ENCODE data around the gene PANK1. TPM values are rescaled to one million over a fixed set of nuclear protein-coding genes. Genes with fewer than 3 reads are reported as not detected.

PANK1 gene
- total and polyA plus RNA-seq, 9 of the 15 experiments (the other 6 are each of a cell fraction or from before 2014, with no cell fraction given), result 1.7 to 10.7 (median 6.5) TPM

- TF ChIP-seq ZBTB34 (CRISPR knock-in tag; IDR thresholded peaks at IDR 0.05) (no peak), GABPB1 (CRISPR knock-in tag; IDR thresholded peaks at IDR 0.05) (no peak), ZNF696 (CRISPR knock-in tag; conservative IDR thresholded peaks at IDR 0.05) (no peak), MYNN (IDR thresholded peaks at IDR 0.05) (no peak), MYNN (CRISPR knock-in tag; IDR thresholded peaks at IDR 0.05) (no peak)
These were observed 79.9 kb downstream of the PANK1 start (continued) for GRCh38 chr10:89565180-89565579.

GRCh38 chr10:89563861-89564478 lies 81.1 kb downstream of the PANK1 start:
- H3K4me2 ChIP-seq (ENCODE audit: insufficient read depth, low read length), result no peak overlapping the region
- FAIRE-seq, result peak; percentile 19
- WGBS (ENCODE audit: insufficient coverage, low coverage, missing lambda C conversion rate), result 0% methylated on average over 2 of the region's 2 CpGs
- no peak overlapping the region for H3K9ac ChIP-seq (ENCODE audit: insufficient read depth in 1 of 2, low read depth in 2 of 2, low read length in 2 of 2)
- H3K27ac ChIP-seq (ENCODE audit: extremely low read depth, low read depth, low read length), result no peak overlapping the region
- H3K4me1 ChIP-seq (replicated peaks in 1 of 2; ENCODE audit: control insufficient read depth in 2 of 2, insufficient read depth in 2 of 2, low read length in 2 of 2), result no peaks in the 10 kb centered on the region
- no peaks in the 10 kb centered on the region for H3K9me3 ChIP-seq (replicated peaks; ENCODE audit: control insufficient read depth, insufficient read depth, low read depth, low read length)
- H3K4me3 ChIP-seq, result no peak overlapping the region
- peak; percentile 20 to 34 (median 22) for DNase-seq (ENCODE audit: extremely low read depth in 1 of 4, low spot score in 3 of 4)
- H3K79me2 ChIP-seq (ENCODE audit: control insufficient read depth, insufficient read depth, low read length), result no peaks in the 10 kb centered on the region
- peaks cover 0 to 4% of the 10 kb centered on the region in 2 experiments; a peak in 1 of 5 replicates for H3K27me3 ChIP-seq (ENCODE audit: control insufficient read depth in 2 of 2, insufficient read depth in 2 of 2, low read length in 2 of 2)
- peak; percentile 78 for ATAC-seq
- in situ Hi-C loops (cut with MboI) (no loop called here), intact Hi-C loops (cut with micrococcal nuclease) (loop anchor here (2.0 to 10.0 kb wide), 3 partner anchors 137 to 347 kb away; no protein-coding TSS in a partner anchor)
- BruUV-seq (replicated peaks), result no TSS peak
- H3K9me1 ChIP-seq (ENCODE audit: control insufficient read depth, insufficient read depth, low read length), result no peaks in the 10 kb centered on the region
- no peaks in the 10 kb centered on the region for H4K20me1 ChIP-seq (replicated peaks; ENCODE audit: control insufficient read depth, insufficient read depth, low read length)
- H2AFZ ChIP-seq (ENCODE audit: low read depth, low read length), result no peak overlapping the region
- CTCF ChIA-PET (ENCODE audit: low intra/inter-chr PET ratio), result interaction anchor here (0.8 to 1.3 kb wide), 3 partner anchors 60 to 348 kb away, joined by 3 to 5 read pairs (median 5); no protein-coding TSS in a partner anchor
- POLR2A ChIA-PET, result no interaction called here
- H3K36me3 ChIP-seq (ENCODE audit: control insufficient read depth, insufficient read depth, low read length), result no peaks in the 10 kb centered on the region
- TF ChIP-seq ZNF12 (CRISPR knock-in tag; IDR thresholded peaks at IDR 0.05), result no peak
- peak; percentile 33 to 70 (median 43); a peak in 3 of 6 replicates for TF ChIP-seq CTCF (IDR thresholded peaks at IDR 0.05 in 2 of 3, conservative IDR thresholded peaks at IDR 0.05 in 1 of 3; ENCODE audit: insufficient read depth in 2 of 3, low read depth in 1 of 3, low read length in 3 of 3)
- no peak for TF ChIP-seq ZFX (CRISPR knock-in tag; IDR thresholded peaks at IDR 0.05)
- TF ChIP-seq GTF2A2 (tag; IDR thresholded peaks at IDR 0.05), result no peak
- no peak for TF ChIP-seq ZNF655 (CRISPR knock-in tag; IDR thresholded peaks at IDR 0.05)
- peak; percentile 60; the same call in 1 of the 2 replicates for TF ChIP-seq DEAF1 (CRISPR knock-in tag; IDR thresholded peaks at IDR 0.05)
